GM19455 (cell line): ENCODE measurements around the gene REC8.
A peak's percentile ranks its signal among the peaks of the same experiment; 100 is the strongest.

Source experiments
- ATAC-seq: cut with Tn5 transposase; IDR thresholded peaks from one replicate; pipeline ENCODE4 v1.9.1; 2021; ENCODE audit not compliant: unreplicated experiment

REC8 gene

DNA sequence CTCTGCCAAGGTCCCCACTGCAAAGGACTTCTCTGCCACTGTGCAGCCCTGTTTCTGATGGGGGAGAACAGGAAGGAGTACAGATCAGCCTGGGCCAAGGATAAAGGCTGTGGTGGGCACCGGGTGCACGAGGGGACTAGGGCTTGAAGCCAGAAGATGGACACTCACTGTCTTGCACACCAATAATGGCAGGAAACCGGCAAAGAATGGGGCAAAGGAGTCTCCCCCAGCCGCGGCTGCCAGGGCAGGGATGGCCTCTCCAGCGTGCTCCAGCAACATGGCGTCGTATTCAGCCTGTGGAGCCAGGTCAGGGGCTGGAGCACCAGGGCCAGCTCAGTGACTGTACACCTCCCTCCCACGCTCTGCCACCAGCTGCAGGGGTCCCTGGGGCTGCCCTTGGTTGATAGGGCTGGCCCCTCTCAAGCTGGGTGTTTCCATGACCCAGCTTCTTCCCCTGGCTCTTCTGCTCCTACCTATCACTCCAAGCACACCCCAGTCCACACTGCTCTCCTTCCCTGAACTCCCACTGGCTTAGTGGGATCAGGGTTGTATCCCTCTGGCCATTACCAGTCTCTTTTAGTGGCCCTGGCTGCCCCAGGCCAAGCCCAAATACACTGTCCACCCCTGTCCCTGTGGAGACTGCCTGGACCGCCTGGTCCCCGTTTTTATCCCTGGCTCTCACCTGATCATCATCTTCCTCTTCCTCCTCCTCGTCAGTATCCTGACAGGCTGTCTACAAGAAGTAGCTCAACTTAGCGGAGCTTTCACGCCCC, 10.4 kb downstream of the REC8 start:
- ATAC-seq = no peak

DNA sequence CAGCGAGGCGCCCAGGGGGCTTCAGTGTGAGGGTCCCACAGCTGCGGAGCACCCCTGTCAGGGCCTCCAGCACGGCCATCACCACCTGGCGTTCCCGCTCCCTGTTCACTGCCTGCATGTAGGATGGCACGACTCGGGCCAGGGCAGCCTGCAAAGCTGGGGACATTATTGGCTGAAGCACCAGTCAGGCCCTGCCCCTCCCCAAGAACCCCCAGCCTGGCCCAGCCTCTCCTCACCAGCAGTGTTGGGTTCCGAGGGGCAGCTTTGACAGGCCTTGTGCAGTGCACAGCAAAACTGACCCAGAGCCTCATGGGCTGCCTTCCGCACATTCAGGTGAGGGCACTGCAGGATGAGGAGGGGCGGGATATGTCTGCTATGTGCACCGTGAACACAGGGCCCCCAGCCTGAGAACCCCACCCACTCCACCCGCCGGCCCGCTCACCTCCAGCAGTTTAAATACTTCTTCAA, 11.2 kb downstream of the REC8 start:
- no peak for ATAC-seq

DNA sequence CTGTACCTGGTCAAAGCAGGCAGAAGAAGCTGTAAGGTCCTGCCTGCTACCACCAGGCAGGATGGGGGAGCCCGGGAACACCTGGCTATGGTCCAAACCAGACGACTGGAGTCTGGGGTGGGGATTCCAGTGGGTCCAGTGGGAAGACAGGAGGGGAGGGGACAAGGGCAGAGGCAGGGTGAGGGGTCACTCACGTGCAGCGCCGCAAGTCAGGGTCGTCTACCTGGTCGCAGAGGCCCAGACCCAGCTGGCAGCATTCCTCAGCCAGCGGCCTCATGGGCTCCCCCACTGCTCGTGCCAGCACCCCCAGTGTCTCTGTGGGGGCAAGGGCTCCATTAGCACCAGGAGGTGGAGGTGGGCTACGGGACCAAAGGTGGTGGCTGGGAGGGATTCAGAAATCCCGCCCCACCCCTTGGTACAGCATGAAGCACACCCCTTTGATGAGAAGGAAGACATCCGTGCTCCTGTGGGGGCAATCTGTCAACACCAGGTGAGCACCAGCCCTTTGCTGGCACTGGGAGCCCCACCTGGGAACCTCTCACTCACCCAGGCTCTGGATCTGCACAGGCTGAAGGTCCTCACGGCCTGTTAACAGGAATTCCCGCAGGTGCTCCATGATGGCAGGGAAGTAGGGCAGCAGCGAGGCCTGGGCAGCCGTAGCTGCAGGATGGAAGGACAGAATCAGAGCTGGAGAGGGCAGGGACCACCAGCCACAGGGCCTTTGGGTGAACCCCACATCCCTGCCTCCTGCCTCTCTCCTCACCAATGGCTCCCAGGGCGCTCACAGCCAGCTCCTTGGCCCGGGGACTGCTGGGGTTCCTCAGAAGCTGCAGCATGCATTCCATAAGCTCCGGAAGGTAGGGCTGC, 12.5 kb downstream of the REC8 start:
- ATAC-seq = no peak

- no peak for ATAC-seq
Measured at GRCh38 chr14:24185026-24185425, 13.1 kb downstream of the REC8 start.

DNA sequence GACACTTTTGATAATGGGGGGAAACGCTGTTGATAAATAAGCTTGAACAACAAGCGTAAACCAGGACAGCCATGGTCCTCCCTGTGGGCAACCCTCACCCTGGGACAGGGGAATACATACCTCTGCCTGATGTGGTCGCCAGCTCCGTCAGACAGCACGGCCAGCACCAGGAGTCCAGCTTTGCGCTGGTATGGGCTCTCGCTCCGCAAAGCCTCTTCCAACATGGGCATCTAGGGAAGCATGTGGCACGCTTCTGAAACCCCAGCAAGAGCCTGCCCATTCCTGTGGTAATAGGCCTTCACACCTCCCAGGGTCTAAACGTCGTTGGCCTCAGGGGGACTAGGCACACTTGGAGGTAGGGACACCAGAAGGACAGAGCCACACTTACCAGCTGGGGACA, 13.9 kb downstream of the REC8 start:
- no peak for ATAC-seq

DNA sequence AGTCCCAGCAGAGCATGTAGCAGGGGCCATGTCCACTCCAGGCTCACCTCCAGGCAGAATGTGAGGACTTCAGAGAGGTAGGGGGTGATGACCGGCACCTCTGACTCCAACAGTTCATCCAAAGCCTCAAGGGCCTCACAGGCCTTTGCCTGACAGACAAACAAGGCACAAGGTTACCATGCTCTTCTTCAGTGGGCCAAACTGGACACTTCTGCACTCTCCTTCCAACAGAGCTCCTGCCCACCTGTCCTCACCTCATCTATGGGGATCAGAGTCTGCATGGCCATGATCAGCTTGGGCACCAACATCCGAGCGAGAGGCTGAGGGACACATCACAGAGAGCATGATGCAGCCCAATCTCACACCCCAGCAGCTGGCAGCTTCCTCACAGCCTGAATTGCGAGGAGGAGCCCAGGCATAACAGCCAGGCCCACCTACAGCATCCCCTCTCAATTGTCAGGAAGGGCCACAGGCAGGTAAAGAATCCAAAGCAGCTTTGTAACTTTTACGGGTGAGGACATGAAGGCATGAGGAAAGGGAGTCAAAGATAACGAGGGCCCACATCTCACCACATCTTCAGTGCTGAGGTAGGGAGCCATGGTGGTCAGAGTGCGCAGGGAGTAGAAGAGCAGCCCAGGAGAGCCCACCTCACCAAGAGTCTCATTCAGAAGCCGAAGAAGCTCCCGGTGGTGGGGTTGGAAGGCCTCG, 15.1 kb downstream of the REC8 start:
- ATAC-seq = no peak

- no peak for ATAC-seq
Measured at GRCh38 chr14:24187539-24187915, 15.6 kb downstream of the REC8 start.

GRCh38 chr14:24188251-24189058, 16.6 kb downstream of the REC8 start, which contains the start of gene IPO4:
IPO4 (minus strand) TSS chr14:24188816; CDS start chr14:24188787, 29 bp downstream.
- peak; percentile 76 for ATAC-seq

DNA sequence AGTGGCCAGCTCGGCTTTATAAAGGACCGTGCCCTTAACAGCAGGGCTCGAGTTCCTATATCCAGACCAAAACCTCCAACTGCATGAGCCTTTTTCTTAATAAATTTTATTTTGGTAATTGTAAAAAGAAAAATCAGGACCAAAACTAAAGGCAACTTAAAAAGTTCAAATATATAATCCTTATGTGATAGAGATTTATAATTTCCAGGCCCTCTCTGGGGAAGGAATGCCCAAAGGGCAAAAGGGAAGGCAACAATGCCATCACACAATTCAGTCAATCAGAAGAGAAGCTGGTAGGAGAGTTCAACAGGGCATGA, 17.1 kb downstream of the REC8 start:
- ATAC-seq = no peak

DNA sequence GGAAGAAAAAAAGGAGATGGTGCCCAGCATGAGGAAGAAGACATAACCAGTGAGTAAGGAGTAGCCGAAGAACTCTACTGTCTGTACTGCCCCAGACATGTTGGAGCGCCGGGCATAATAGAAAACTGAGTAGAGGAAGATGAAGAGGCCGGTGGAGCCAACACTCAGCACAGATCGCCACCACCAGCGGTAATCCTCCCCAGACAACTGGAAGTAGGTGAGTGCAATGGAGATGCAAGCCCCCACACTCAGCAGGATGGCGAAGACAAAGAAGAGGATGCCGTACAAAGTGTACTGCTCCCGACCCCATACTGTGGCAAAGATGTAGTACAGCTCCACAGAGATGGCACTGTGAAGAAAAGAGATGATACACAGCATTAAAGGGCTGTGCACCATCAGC, 17.6 kb downstream of the REC8 start:
- ATAC-seq = no peak

GRCh38 chr14:24190416-24190815, 18.5 kb downstream of the REC8 start:
- no peak for ATAC-seq

DNA sequence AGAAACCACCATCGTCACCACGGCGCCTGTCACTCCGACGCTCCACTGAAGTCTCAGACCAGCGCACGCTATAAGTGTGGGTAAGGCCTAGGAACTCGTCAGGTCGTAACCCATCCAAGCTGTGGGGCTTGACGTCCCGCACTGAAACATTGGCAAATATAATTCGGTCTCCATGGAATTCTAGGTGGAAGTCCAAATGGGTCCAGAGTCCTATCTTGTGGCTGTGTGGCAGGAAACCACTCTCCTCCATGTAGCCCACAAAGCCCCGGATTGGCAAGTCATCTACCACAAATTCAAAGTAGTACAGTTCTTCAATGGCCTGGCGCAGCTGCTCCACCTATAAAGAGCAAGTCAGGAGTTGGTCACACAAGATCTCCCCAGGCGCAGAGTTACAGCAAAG, 21.1 kb downstream of the REC8 start:
- no peak for ATAC-seq

DNA sequence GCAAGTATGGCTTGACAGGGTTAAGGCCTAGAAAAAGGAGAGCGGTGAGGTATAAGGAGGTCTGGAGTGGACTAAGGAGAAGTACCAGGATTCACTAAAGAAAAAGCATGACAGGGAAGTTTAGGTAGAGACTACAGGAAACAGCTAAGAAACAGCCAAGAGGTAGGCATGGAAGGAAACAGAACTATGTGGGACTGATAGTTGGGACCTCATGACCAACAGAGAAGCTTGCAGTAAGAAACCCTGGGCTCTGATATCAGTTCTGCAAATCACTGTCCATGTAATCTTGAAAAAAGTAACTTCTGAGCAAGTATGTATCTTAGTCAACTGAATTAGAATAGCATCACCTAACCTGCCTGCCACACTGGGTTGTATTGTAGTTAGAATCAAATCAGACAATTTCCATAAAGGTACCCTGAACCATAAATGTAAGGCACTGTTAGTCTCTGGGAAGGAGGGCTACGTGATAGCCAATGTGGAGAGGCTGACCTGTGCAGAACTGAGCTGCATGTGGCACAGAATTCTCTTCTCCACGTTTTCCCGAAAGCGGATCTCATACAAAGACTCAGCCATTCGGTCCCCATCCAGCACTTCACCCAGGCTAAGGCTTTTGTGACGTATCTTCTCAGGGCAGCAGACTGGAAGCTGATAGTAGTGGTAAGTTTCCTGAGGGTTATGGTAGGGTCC, 22.4 kb downstream of the REC8 start:
- ATAC-seq = no peak

GRCh38 chr14:24194873-24195185, 22.9 kb downstream of the REC8 start:
- no peak for ATAC-seq

- peak; percentile 90 for ATAC-seq
Measured at GRCh38 chr14:24195186-24196070, 23.5 kb downstream of the REC8 start, which contains the start of gene TM9SF1. TM9SF1 (minus strand) TSS chr14:24195441; CDS start chr14:24195019, 422 bp downstream.

DNA sequence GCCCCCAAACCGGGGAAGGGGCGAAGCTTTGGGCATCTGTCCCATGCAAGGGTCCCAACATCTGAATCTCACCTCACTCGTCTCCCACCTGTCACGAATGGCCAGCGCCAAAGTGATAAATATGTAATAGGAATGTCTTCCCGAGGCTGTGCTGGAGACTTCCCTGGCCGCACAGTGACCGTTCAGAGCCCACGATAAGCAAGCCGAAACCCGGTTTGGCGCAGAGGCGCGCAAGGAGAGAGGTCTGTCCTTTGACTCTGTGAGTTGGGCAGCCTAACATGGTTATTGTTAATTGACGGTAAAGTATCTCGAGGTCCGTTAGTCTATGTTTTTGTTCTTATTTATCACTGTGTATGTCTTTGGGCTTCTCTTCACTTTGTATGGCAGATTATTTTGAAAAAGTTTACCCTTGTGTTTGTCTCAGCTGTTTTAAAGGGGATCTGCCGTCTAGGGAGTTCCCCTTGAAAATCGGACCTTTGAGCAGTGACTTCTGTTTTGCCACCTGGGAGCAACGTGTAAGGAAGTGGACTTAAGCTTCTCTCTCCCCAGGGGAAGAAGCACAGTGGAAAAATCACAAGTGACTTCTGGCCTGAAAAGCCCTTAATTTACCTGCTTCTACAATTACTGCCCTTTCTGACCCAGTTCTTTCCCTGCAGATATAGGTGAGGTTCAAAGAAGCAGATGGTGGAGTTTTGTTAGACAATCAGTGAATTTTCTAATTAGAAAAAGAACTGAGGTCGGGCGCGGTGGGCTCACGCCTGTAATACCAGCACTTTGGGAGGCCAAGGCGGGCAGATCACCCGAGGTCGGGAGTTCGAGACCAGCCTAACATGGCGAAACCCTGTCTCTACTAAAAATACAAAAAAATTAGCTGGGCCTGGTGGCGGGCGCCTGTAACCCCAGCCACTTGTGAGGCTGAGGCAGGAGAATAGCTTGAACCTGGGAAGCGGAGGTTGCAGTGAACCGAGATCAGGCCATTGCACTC, 24.5 kb downstream of the REC8 start:
- ATAC-seq = peak; percentile 12

GRCh38 chr14:24197056-24197450, 25.2 kb downstream of the REC8 start:
- no peak for ATAC-seq
